Stomach smooth muscle (tissue), 2 donors: ENCODE measurements around the gene CNTN2.

ENCODE experiments used
- H3K27ac ChIP-seq: one replicate; pipeline ENCODE4 v1.7.0; 2013; ENCODE audit warnings: mild to moderate bottlenecking, low read length, inconsistent platforms
- H3K27me3 ChIP-seq, 2 donors: one replicate each; pipeline ENCODE4 v1.7.0; 2013; ENCODE audit warnings: low read length in 2 of 2; ENCODE audit not compliant: insufficient read depth in 2 of 2, control insufficient read depth in 1 of 2
- H3K36me3 ChIP-seq, 2 donors: one replicate each; pipeline ENCODE4 v1.7.0; 2013; ENCODE audit warnings: low read length in 2 of 2; ENCODE audit not compliant: control insufficient read depth in 2 of 2, insufficient read depth in 2 of 2
- H3K4me1 ChIP-seq: one replicate; pipeline ENCODE4 v1.7.0; 2013; ENCODE audit warnings: low read length; ENCODE audit not compliant: control insufficient read depth, insufficient read depth
- H3K4me3 ChIP-seq, 2 donors: one replicate each; pipeline ENCODE4 v1.7.0; 2013; ENCODE audit warnings: low read length in 2 of 2
- H3K9ac ChIP-seq, 2 donors: one replicate each; pipeline ENCODE4 v1.7.0; 2013; ENCODE audit warnings: low read length in 2 of 2, mild to moderate bottlenecking in 1 of 2
- H3K9me3 ChIP-seq, 2 donors: one replicate each; pipeline ENCODE4 v1.7.0; 2013; ENCODE audit warnings: low read length in 2 of 2; ENCODE audit not compliant: control insufficient read depth in 2 of 2
- donor health status: healthy.
- donor health status: Pancreatic carcinoma.

CNTN2 gene

DNA sequence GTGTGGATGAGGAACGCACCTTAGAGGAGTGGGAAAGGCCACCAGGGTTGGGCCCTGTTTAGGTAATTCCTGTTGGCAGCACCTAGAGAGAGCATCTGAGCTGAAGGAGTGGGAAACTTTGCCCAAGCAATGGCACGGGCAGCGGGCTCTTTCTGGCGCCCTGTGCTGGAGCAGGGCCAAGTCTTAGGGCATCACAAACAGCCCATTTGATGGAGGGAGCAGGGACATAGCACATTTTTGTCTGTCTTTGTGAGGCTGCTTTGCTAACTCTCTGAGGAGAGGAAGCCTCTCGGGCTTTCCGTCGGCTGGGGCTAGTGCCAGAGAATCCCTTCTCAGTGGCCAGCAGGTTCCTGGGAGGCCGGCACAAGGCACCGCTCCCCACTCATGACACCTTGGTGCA lies 22.5 kb upstream of the CNTN2 start:
- Histone ChIP-seq H3K27me3 (no peaks in the 10 kb centered on the region), H3K9me3 (no peaks in the 10 kb centered on the region), H3K9ac (no peak overlapping the region), H3K36me3 (peaks cover 33 to 40% of the 10 kb centered on the region in 2 donors), H3K27ac (no peak overlapping the region), H3K4me3 (no peak overlapping the region), H3K4me1 (no peaks in the 10 kb centered on the region)

DNA sequence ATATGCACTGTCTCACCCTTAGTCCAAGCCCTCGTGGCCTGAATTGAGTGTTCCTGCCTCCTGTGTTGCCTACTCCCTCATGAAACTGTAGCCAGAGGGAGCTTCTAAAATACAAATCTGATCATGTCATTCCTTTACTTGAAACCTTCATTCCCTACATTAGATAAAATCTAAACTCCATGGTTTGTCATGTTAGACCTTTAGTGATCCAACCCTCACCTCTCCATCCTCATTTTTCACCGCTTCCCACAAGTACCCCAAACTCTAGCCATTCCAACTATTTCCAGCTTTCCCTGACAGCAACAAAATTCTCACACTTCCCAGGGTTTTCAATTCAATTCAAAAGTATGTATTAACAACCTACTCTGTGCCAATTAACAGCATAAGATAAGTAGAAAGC lies 18.3 kb upstream of the CNTN2 start:
- no peak overlapping the region for H3K4me3 ChIP-seq
- H3K36me3 ChIP-seq, result peaks cover 4 to 6% of the 10 kb centered on the region in 2 donors
- H3K9me3 ChIP-seq, result no peaks in the 10 kb centered on the region
- H3K4me1 ChIP-seq, result no peaks in the 10 kb centered on the region
- H3K27ac ChIP-seq, result no peak overlapping the region
- H3K9ac ChIP-seq, result no peak overlapping the region
- peaks cover 0 to 9% of the 10 kb centered on the region in 2 donors for H3K27me3 ChIP-seq

DNA sequence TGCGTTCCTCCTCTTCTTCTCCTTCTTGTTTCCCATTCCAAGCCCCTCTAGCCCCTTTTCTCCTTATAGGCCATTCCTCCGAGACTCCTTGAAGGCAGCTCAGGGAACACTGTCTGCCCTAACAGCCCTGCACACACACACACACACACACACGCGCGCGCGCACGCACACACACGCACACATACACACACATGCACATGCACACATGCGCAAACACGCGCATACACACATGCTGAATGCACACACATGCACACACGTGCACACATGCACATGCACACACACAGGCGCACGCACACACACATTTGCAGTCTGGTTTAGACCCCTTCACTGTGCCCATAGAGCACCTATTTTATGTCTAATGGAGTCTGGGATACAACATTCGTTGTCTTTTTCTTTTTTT lies 17.8 kb upstream of the CNTN2 start:
- H3K9ac ChIP-seq, result no peak overlapping the region
- H3K4me1 ChIP-seq, result no peaks in the 10 kb centered on the region
- H3K4me3 ChIP-seq, result no peak overlapping the region
- H3K27me3 ChIP-seq, result peaks cover 0 to 12% of the 10 kb centered on the region in 2 donors
- H3K9me3 ChIP-seq, result no peaks in the 10 kb centered on the region
- no peak overlapping the region for H3K27ac ChIP-seq
- peaks cover 0 to under 1% of the 10 kb centered on the region in 2 donors for H3K36me3 ChIP-seq

DNA sequence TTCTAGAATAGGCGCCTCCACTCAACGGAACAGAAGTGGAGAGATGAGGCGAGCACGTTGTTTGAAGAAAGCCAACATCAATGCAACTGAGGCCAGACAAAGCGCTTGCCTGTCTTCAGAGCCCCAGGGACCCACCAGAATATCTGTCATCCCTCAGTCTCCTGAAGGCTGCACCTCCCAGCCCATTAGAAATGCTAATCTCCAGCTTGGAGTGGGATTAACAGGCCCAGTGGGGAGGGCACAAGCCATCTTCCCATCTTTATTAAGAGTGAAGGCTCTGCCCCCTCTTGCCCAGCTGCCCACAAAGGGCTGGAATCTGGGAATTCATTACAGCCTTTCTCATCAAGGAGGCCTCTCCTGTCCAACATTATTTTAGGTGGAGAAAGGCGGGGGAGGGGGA lies 16.8 kb upstream of the CNTN2 start:
- Histone ChIP-seq H3K27ac (no peak overlapping the region), H3K4me1 (no peaks in the 10 kb centered on the region), H3K4me3 (no peak overlapping the region), H3K9me3 (no peaks in the 10 kb centered on the region), H3K36me3 (no peaks in the 10 kb centered on the region), H3K27me3 (peaks cover 0 to 15% of the 10 kb centered on the region in 2 donors), H3K9ac (no peak overlapping the region)

DNA sequence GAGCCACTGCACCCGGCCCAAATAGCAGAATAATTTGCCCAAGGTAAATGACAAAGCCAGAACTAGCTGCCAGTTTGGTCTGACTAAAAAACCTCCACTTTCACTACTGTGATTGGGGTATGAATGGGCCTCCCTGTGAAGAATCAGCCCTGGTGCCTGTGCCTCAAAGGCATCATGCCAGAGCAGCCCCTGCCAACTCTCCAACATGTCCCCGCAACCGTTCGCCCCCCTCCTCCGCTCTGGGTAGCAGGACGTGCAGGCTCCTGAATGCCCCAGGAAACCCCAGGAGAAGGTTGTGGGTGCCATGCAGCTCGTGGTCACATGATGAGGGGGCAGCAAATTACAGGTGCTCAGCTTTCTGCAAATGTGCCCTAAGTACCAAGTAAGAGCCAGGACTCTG lies 14.6 kb upstream of the CNTN2 start:
- no peaks in the 10 kb centered on the region for H3K4me1 ChIP-seq
- peaks cover 0 to 15% of the 10 kb centered on the region in 2 donors for H3K27me3 ChIP-seq
- H3K27ac ChIP-seq, result no peak overlapping the region
- no peaks in the 10 kb centered on the region for H3K36me3 ChIP-seq
- H3K9ac ChIP-seq, result no peak overlapping the region
- H3K4me3 ChIP-seq, result no peak overlapping the region
- H3K9me3 ChIP-seq, result no peaks in the 10 kb centered on the region

DNA sequence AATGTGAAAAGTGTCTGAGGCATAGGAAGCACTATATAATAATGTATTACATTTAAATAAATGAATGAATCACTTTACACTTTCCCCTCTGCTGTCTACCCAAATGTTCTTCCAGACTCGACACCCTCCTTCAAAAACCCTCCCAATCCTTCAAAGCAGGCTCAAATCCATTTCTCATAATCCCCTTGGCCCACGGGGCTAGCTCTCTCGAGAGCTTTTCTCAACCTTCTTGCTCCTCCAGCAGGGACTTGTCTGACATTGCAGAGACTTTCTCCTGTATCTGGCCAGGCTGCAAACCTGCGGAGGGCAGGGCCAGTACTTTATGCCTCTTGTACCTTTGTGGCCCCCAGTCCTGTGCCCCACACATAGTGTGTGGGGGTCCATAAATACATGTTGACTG lies 14.1 kb upstream of the CNTN2 start:
- H3K27ac ChIP-seq, result no peak overlapping the region
- no peak overlapping the region for H3K9ac ChIP-seq
- H3K27me3 ChIP-seq, result peaks cover 0 to 15% of the 10 kb centered on the region in 2 donors
- no peaks in the 10 kb centered on the region for H3K9me3 ChIP-seq
- H3K4me1 ChIP-seq, result no peaks in the 10 kb centered on the region
- H3K36me3 ChIP-seq, result no peaks in the 10 kb centered on the region
- H3K4me3 ChIP-seq, result no peak overlapping the region

DNA sequence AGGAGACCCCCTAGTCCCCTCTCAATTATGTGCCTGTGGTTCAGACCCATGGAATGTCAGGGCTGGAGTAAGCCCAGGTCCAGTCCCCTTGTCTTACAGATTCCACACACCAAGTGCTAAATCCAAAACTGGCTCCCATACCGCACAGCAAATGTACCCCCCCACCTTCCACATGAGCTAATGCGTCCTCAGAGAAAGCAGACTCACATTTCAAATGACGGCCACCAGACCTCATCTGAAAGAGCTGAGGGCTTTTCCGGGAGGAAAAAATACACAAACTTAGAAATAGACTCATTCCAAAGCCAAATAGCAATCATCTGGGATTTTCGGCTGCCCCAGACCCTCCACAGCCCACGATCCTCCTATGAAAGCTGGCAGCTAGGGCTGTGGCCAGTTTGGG lies 12.8 kb upstream of the CNTN2 start:
- H3K4me3 ChIP-seq, result no peak overlapping the region
- H3K36me3 ChIP-seq, result no peaks in the 10 kb centered on the region
- no peaks in the 10 kb centered on the region for H3K4me1 ChIP-seq
- no peak overlapping the region for H3K9ac ChIP-seq
- H3K9me3 ChIP-seq, result no peaks in the 10 kb centered on the region
- no peak overlapping the region for H3K27ac ChIP-seq
- peaks cover 0 to 15% of the 10 kb centered on the region in 2 donors for H3K27me3 ChIP-seq

DNA sequence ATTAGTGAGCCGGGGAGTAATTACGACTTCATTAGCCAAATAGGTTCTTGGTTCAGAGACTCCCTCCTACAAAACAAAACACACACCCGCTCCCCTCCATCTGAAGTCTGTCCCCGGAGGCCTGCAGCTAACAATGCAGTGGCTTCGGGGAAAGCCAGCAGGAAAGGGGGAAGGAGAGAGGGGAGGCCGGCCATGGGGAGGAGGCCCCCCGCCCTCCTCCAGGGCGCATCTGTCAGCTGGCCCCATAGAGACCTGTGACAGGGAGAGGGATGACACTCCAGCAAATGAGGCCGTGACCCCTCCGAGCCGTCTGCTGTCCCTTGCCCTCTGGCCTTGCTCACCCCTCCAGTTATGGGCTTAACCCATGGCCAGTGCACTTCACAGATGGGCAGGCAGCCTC lies 12.1 kb upstream of the CNTN2 start:
- Histone ChIP-seq H3K36me3 (no peaks in the 10 kb centered on the region), H3K9ac (no peak overlapping the region), H3K9me3 (no peaks in the 10 kb centered on the region), H3K27me3 (peaks cover 0 to 15% of the 10 kb centered on the region in 2 donors), H3K4me3 (no peak overlapping the region), H3K4me1 (no peaks in the 10 kb centered on the region), H3K27ac (no peak overlapping the region)

DNA sequence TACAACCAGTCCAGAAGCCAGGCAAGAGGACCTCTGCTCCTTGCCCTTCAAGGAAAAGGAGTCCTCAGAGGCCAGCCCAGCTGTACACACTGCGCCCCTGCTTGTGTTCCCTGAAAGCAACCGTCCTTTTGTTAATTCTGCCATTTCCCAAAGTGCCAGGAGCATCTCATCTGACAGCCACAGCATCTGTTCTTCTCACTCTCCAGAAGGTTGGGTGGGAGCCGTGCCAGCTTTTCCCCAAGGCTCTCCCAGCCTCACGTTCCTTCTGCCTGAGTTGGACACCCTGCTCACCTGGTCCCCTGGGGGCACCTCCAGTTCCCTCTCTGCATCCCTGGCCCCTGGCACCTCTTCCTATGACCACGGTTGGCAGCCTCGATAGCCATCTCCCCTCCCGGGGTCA lies 10.5 kb upstream of the CNTN2 start:
- no peaks in the 10 kb centered on the region for H3K36me3 ChIP-seq
- H3K27ac ChIP-seq, result no peak overlapping the region
- H3K4me3 ChIP-seq, result no peak overlapping the region
- peaks cover 0 to 12% of the 10 kb centered on the region in 2 donors for H3K27me3 ChIP-seq
- no peaks in the 10 kb centered on the region for H3K4me1 ChIP-seq
- no peaks in the 10 kb centered on the region for H3K9me3 ChIP-seq
- H3K9ac ChIP-seq, result no peak overlapping the region

DNA sequence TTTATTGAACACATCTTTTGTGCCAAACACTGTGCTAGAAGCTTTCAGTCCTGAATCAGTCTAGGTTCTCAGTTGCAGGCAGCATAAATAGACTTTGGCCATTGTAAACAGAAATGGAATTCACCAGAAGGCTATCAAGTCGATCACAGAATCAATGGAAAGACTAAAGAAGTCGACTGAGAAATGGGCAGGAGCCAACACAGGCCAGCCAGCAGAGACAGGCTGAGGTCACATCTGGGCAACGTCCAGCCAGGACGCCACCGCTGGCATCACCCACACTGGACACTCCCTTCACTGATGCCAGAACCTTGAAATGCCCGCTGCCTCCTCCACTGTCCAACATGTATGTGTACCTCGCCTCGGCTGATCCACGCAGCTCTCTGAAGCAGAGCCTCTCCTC lies 5.5 kb upstream of the CNTN2 start:
- no peak overlapping the region for H3K27ac ChIP-seq
- H3K9me3 ChIP-seq, result no peaks in the 10 kb centered on the region
- H3K27me3 ChIP-seq, result peaks cover 7 to 8% of the 10 kb centered on the region in 2 donors
- no peaks in the 10 kb centered on the region for H3K36me3 ChIP-seq
- H3K4me1 ChIP-seq, result no peaks in the 10 kb centered on the region
- no peak overlapping the region for H3K9ac ChIP-seq
- H3K4me3 ChIP-seq, result no peak overlapping the region

DNA sequence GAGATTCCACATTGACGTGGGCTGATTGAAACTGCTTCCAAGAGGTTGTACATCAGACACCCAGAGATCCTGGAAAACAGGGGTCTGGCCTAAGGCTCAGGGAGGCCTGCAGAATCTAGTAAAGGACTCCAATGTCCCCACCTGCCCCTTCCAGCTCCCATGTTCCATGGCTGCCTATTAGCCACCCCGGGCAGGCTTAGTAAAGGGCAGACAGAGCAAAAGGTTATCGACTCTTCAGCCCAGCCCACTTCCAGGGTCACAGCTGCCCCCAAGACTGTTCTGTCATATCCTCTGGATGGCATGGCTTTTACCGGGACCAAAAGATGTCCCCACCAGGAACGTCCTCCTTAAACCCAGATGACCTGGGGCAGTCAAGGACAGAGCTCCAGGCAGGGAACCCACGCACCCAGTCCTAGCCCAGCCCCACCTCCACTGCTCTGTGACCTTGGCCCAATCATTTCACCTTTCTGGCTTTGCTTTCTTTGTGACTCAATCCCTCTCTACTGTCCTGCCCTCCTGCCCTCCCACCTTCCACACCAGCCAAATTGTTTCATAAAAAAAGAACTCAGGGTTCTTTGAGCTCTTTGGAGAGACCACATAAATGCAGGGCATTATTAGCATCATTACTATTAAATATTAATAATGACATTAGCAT lies 4.8 kb upstream of the CNTN2 start:
- Histone ChIP-seq H3K27ac (no peak overlapping the region), H3K4me3 (no peak overlapping the region), H3K36me3 (no peaks in the 10 kb centered on the region), H3K9ac (no peak overlapping the region), H3K9me3 (no peaks in the 10 kb centered on the region), H3K27me3 (peaks cover 7 to 9% of the 10 kb centered on the region in 2 donors), H3K4me1 (peaks cover 2% of the 10 kb centered on the region)
